Measurements from ENCODE around the gene SCNN1A.

- TF ChIP-seq POLR2A (IDR thresholded peaks at IDR 0.05; ENCODE audit: borderline replicate concordance, extremely low read depth, insufficient read depth, insufficient read length): no peak
- TF ChIP-seq EZH2 (IDR thresholded peaks at IDR 0.05): no peak
- no peak for TF ChIP-seq CTCF (IDR thresholded peaks at IDR 0.05 in 2 of 3, conservative IDR thresholded peaks at IDR 0.05 in 1 of 3; ENCODE audit: borderline replicate concordance in 1 of 3, insufficient read depth in 1 of 3, low read depth in 2 of 3, low read length in 2 of 3)
- no peak for TF ChIP-seq TCF7L2 (IDR thresholded peaks at IDR 0.05; ENCODE audit: borderline replicate concordance, extremely low read depth, insufficient read depth, insufficient read length)
- TF ChIP-seq, protein P1, sequence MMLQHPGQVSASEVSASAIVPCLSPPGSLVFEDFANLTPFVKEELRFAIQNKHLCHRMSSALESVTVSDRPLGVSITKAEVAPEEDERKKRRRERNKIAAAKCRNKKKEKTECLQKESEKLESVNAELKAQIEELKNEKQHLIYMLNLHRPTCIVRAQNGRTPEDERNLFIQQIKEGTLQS (IDR thresholded peaks at IDR 0.05): no peak
- no peak for TF ChIP-seq REST (IDR thresholded peaks at IDR 0.05; ENCODE audit: low read depth)
- TF ChIP-seq RAD21 (IDR thresholded peaks at IDR 0.05; ENCODE audit: low read depth): no peak
- TF ChIP-seq ZNF274 (IDR thresholded peaks at IDR 0.05; ENCODE audit: low read depth, low read length): no peak
- TF ChIP-seq POLR2AphosphoS5 (IDR thresholded peaks at IDR 0.05; ENCODE audit: low read depth, low read length): no peak
- no peak for TF ChIP-seq ELF1 (IDR thresholded peaks at IDR 0.05; ENCODE audit: borderline replicate concordance, low read depth)
- no peak for TF ChIP-seq ZFX (IDR thresholded peaks at IDR 0.05)
- TF ChIP-seq EGR1 (IDR thresholded peaks at IDR 0.05; ENCODE audit: low read depth): no peak
- no peak for TF ChIP-seq CEBPB (IDR thresholded peaks at IDR 0.05; ENCODE audit: low read depth)
These were observed 40.4 kb downstream of the SCNN1A start for GRCh38 chr12:6334940-6335450.
